IMR-90 (cell line): Measurements from ENCODE around the gene PTPRN2.

Experiments used
- CEBPB ChIP-seq: IDR thresholded peaks from 2 replicates; pipeline ENCODE4 v1.6.1; 2012; ENCODE audit warnings: low read depth, low read length, improper control_type of control experiment
- CHD1 ChIP-seq: IDR thresholded peaks from 2 replicates; pipeline ENCODE4 v1.6.1; 2012; ENCODE audit warnings: low read depth, low read length, improper control_type of control experiment
- CTCF ChIP-seq: conservative IDR thresholded peaks from 2 replicates; pipeline ENCODE4 v1.5.1; 2012; ENCODE audit warnings: mild to moderate bottlenecking, low read depth, low read length, improper control_type of control experiment
- ELK1 ChIP-seq: fragments of 150-350 bp; IDR thresholded peaks from 2 replicates; pipeline ENCODE4 v1.6.1; 2016; ENCODE audit warnings: low read depth, mild to moderate bottlenecking, low read length, moderate library complexity, borderline replicate concordance
- FOS ChIP-seq: fragments of 150-350 bp; IDR thresholded peaks from 2 replicates; pipeline ENCODE4 v1.6.1; 2016; ENCODE audit warnings: low read depth, low read length
- MAFK ChIP-seq: IDR thresholded peaks from 2 replicates; pipeline ENCODE4 v1.6.1; 2012; ENCODE audit warnings: low read depth, low read length, improper control_type of control experiment
- MAZ ChIP-seq: IDR thresholded peaks from 2 replicates; pipeline ENCODE4 v1.6.1; 2012; ENCODE audit warnings: low read depth, mild to moderate bottlenecking, low read length, improper control_type of control experiment, moderate library complexity, borderline replicate concordance
- NFE2L2 ChIP-seq: fragments of 150-350 bp; IDR thresholded peaks from 2 replicates; pipeline ENCODE4 v1.6.1; 2016; ENCODE audit warnings: low read depth, mild to moderate bottlenecking, low read length
- POLR2A ChIP-seq: IDR thresholded peaks from 2 replicates; pipeline ENCODE4 v1.6.1; 2012; ENCODE audit warnings: mild to moderate bottlenecking, low read depth, low read length
- RAD21 ChIP-seq: IDR thresholded peaks from 2 replicates; pipeline ENCODE4 v1.6.1; 2012; ENCODE audit warnings: low read length, improper control_type of control experiment
- RCOR1 ChIP-seq: IDR thresholded peaks from 2 replicates; pipeline ENCODE4 v1.6.1; 2012; ENCODE audit warnings: mild to moderate bottlenecking, low read length, improper control_type of control experiment; ENCODE audit not compliant: insufficient replicate concordance
- RFX5 ChIP-seq: IDR thresholded peaks from 2 replicates; pipeline ENCODE4 v1.8.0; 2012; ENCODE audit warnings: low read depth, mild to moderate bottlenecking, low read length, moderate library complexity
- SMC3 ChIP-seq: fragments of 150-350 bp; IDR thresholded peaks from 2 replicates; pipeline ENCODE4 v1.6.1; 2016; ENCODE audit warnings: low read depth, mild to moderate bottlenecking, antibody characterized with exemption, low read length, moderate library complexity
- USF2 ChIP-seq: fragments of 150-350 bp; IDR thresholded peaks from 2 replicates; pipeline ENCODE4 v1.6.1; 2017; ENCODE audit warnings: mild to moderate bottlenecking, antibody characterized with exemption, low read length, low read depth

DNA sequence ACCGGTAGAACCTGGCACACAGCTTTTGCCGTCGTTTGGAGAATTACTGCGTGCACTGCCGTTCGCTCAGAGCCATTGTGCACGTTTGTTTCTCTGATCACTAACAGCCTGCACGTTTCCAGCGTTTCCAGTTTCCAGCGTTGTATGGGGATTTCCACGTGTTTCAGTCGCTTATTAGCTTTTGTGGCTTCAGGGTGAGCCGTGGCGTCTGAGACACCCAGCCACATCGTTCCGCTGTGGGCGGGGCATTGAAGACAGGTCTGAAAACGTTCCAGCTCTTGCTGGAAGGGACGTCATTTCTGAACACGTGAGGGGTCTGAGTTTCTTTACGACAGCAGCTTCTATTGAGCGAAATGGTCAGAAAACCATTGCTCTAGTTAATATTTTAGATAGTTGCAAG is 1086.0 kb downstream of the PTPRN2 start:
- TF ChIP-seq CTCF: no peak
- no peak for TF ChIP-seq POLR2A
- TF ChIP-seq CEBPB: no peak
- TF ChIP-seq RFX5: no peak
- TF ChIP-seq SMC3: no peak
- TF ChIP-seq MAFK: no peak
- no peak for TF ChIP-seq FOS
- TF ChIP-seq CHD1: no peak
- no peak for TF ChIP-seq USF2
- TF ChIP-seq ELK1: no peak
- TF ChIP-seq NFE2L2: no peak
- TF ChIP-seq RAD21: no peak
- TF ChIP-seq RCOR1: no peak
- TF ChIP-seq MAZ: no peak
